Measurements from ENCODE around the gene SRF. TPM values are rescaled to one million over a fixed set of nuclear protein-coding genes. Genes with fewer than 3 reads are reported as not detected.
"Not testable (repeated sequence)": the region's sequence is repeated elsewhere in the genome, so short reads cannot be mapped to it uniquely, and the experiment has no call there.

The SRF gene
- 10 to 100 TPM; 31.0 to 42.7 TPM for total RNA-seq

DNA sequence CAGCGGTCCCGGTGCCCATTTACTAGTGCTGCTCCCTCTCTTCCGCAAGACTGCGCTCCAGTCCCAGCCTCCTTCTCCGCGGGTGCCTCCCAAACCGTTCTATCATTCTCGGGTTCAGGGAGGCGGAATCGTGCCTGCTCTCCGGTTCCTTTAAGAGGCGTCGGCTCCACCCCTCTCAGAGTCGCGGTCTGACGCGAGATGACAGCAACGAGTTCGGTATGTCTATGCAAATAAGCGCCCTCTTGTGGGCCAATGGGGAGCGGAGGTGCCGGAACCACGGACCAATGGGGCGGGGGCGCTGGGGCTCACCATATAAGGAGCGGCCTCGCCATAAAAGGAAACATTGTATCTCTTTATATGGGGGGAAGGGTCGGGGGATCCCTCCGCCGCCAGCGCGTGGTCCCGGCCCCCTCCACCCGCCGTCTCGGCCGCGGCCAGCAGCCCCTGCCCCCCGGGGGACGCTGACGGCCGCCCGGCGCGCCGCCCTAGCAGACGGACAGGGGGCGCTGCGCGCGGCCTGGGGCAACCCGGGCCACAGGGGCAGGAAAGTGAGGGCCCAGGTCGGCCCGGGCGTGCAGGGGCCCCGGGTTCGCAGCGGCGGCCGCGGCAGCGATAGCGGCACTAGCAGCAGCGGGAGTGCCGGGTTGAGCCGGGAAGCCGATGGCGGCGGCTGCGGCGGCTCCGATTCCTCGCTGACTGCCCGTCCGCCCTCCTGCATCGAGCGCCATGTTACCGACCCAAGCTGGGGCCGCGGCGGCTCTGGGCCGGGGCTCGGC is at the start of gene SRF:
Gene SRF, plus strand, starts transcription at position 339 of the 776 bp plus-strand sequence. Its CDS starts 388 bp downstream, at position 727.
- peak; percentile 98 to 99 for DNase-seq (ENCODE audit: low spot score in 2 of 2)
- no peaks in the 10 kb centered on the region for H3K9me3 Mint-ChIP-seq
- H3K36me3 Mint-ChIP-seq, result peaks cover 16 to 31% of the 10 kb centered on the region in 2 donors
- H3K27ac Mint-ChIP-seq, result peak within 1 kb of the TSS; percentile 88 to 94
- peak; percentile 71 to 78 for ATAC-seq

DNA sequence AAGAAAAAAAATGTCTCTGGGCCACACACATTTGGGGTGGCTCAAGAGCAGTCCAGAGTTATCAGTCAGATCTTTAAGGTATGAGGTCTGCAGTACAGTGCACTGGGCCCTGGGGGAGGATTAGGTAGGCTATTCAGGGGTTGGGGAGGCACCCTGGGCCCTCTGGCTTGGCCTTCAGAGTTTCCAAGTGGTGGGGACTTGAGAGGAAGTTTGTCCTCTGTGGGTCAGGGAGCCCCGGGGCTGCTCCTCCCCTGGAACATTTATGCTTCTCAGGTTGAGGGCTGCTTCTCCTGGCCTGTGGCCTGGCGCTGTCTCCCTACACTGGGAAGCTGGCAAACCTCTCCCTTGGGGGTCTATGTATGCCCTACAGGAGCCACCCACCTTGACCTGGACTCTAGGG is 48.9 kb upstream of the SRF start:
- H3K27ac Mint-ChIP-seq, result no peak overlapping the region
- DNase-seq (ENCODE audit: low spot score in 2 of 2), result no peak
- no peak for ATAC-seq
- H3K9me3 Mint-ChIP-seq, result no peaks in the 10 kb centered on the region
- H3K36me3 Mint-ChIP-seq, result no peaks in the 10 kb centered on the region

DNA sequence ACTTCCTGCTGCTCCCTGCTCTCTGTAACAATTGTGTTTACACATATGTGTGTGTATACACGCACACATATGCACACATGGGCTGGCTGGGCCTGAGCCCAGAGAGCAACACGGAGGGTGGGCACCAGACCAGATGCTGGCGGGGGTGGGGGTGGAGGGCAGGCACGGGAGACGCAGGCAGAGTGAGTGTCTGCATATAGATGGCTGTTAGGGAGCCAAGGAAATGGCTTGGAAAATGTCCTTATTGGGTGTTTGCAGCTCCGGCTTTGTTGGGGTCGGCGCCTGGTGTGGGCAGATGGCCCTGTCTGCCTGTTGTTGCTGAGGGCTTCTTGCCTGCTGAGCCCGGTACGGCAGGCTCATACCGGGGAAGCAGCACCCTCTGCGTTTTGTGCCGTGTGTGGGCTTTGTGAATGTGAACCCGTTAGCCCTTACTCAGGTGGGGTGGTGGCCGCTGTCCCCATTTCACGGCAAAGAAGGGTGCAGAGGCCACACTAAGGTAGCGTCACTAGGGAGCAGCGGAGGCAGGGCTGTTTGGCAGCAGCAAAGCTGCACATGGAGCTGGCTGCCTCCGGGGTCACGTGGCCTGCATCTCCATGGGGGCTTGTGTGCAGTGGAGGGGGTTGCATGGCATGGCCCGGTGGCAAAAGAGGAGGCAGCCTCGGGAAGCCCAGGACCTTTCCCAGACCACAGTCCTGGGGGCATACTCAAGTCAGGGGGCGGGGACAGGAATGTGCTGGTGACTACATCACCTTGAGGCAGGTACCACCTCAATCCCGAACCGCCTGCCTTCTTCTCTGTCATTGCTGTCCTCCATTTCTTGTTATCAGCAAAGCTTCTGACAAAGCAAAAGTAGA is 47.4 kb upstream of the SRF start:
- no peak for ATAC-seq
- H3K9me3 Mint-ChIP-seq, result no peaks in the 10 kb centered on the region
- no peaks in the 10 kb centered on the region for H3K36me3 Mint-ChIP-seq
- no peak overlapping the region for H3K27ac Mint-ChIP-seq
- no peak for DNase-seq (ENCODE audit: low spot score in 2 of 2)

DNA sequence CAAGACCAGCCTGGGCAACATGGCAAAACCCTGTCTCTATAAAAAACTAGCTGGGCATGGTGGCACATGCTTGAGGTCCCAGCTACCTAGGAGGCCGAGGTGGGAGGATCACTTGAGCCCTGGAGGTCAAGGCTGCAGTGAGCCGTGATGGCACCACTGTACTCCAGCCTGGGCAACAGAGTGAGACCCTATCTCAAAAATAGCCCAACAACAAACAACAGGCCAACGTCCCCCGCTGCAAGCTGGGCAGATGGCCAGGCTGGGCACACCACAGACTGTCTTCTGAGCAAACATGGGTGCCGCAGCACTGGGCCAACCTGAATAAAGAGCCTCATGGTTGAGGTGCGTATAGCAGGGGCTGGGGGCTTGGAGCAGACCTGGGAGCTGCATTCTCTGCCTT is 46.6 kb upstream of the SRF start:
- H3K27ac Mint-ChIP-seq, result no peak overlapping the region
- H3K36me3 Mint-ChIP-seq, result no peaks in the 10 kb centered on the region
- no peaks in the 10 kb centered on the region for H3K9me3 Mint-ChIP-seq
- ATAC-seq (no peak), DNase-seq (ENCODE audit: low spot score in 2 of 2) (no peak)

DNA sequence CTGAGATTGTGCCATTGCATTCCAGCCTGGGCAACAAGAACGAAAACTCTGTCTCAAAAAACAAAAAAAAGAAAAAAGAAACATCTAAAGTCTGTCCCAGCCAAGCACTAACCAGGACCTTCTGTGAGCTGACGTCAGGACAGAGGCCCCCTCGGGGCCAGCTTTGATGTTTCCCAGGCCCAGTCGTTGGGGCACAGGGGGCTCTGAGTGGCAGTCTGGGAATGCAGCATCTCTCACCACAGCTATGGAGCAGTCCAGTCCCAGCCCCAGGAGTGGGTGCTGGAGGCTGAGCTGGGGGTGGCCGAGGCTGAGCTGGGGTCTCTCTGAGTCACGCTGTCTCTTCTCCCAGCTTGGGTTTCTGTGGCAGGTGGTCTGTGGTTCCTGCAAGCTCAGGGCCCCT is 46.0 kb upstream of the SRF start:
- H3K9me3 Mint-ChIP-seq, result no peaks in the 10 kb centered on the region
- no peak for DNase-seq (ENCODE audit: low spot score in 2 of 2)
- ATAC-seq, result no peak
- H3K36me3 Mint-ChIP-seq, result no peaks in the 10 kb centered on the region
- no peak overlapping the region for H3K27ac Mint-ChIP-seq

DNA sequence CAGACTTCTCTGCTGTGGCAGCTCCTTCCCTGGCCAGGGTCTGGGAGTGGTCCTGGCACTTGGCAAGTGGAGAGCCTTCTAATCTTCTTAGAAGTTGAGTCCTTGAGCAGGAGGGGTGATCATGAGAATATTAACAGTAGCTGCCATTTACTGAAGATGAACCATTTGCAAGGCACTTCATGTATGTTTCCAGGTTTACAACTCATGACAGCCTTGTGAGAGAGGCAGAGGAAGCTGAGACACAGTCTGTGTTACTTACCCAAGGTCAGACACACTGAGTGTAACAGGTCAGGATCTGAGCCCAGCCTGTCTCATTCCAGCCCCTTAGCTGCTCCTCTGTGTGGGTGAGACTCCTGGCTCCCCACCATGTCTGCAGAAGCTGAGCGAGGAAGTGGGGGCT is 45.5 kb upstream of the SRF start:
- Mint-ChIP-seq H3K9me3 (no peaks in the 10 kb centered on the region), H3K36me3 (no peaks in the 10 kb centered on the region), H3K27ac (no peak overlapping the region)
- DNase-seq (ENCODE audit: low spot score in 2 of 2), result no peak
- no peak for ATAC-seq

DNA sequence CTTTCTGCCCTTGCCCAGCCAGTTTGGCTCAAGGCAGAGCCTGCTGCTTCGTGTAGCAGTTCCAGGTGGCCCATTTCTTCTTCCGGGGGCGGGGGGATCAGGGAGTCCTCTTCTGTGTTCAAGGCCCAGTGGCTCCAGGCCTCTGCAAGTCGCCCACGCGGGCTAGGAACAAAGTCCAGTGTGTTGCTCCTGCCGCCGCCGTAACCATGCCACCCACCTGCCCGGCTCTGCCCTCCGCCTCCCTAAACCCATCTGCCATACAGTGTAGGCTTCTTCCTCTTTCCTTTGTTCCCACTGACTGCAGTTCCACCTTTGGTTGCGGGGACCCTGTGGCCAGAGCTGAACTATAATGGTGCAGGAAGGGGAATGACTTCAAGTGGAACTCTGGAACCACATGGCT is 43.9 kb upstream of the SRF start:
- peak overlapping the region in 1 of 2 donors; percentile 29 for H3K27ac Mint-ChIP-seq
- DNase-seq (ENCODE audit: low spot score in 2 of 2) (no peak), ATAC-seq (no peak)
- no peaks in the 10 kb centered on the region for H3K36me3 Mint-ChIP-seq
- no peaks in the 10 kb centered on the region for H3K9me3 Mint-ChIP-seq

DNA sequence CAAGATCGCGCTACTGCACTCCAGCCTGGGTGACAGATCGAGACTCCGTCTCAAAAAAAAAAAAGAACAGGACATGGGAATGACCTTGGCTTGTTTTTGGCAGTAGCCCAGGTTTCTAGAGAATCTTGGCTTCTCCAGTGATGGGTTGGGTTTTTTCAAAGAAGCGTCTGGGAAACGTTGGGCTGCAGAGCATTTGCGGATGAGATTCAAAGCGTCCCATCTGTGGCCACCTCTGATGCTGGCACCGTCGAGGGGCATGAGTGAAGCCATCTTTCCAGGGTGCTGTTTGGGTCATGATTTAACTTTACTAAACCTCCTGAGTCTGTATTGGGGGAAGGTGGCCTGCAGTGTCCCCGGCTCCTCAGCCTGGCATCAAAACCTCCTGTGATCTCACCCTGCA is 43.2 kb upstream of the SRF start:
- Mint-ChIP-seq H3K36me3 (no peaks in the 10 kb centered on the region), H3K9me3 (no peaks in the 10 kb centered on the region), H3K27ac (no peak overlapping the region)
- DNase-seq (ENCODE audit: low spot score in 2 of 2), result no peak
- ATAC-seq, result no peak

DNA sequence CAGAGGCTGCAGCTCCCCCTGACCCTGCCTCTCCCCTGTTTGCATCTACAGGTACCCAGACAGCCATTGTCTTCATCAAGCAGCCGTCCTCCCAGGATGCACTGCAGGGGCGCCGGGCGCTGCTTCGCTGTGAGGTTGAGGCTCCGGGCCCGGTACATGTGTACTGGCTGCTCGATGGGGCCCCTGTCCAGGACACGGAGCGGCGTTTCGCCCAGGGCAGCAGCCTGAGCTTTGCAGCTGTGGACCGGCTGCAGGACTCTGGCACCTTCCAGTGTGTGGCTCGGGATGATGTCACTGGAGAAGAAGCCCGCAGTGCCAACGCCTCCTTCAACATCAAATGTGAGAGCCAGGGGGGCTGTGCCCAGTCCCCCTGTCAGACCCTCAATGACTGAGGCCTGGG is 42.1 kb upstream of the SRF start:
- Mint-ChIP-seq H3K9me3 (no peaks in the 10 kb centered on the region), H3K27ac (no peak overlapping the region), H3K36me3 (no peaks in the 10 kb centered on the region)
- DNase-seq (ENCODE audit: low spot score in 2 of 2), result no peak
- no peak for ATAC-seq

DNA sequence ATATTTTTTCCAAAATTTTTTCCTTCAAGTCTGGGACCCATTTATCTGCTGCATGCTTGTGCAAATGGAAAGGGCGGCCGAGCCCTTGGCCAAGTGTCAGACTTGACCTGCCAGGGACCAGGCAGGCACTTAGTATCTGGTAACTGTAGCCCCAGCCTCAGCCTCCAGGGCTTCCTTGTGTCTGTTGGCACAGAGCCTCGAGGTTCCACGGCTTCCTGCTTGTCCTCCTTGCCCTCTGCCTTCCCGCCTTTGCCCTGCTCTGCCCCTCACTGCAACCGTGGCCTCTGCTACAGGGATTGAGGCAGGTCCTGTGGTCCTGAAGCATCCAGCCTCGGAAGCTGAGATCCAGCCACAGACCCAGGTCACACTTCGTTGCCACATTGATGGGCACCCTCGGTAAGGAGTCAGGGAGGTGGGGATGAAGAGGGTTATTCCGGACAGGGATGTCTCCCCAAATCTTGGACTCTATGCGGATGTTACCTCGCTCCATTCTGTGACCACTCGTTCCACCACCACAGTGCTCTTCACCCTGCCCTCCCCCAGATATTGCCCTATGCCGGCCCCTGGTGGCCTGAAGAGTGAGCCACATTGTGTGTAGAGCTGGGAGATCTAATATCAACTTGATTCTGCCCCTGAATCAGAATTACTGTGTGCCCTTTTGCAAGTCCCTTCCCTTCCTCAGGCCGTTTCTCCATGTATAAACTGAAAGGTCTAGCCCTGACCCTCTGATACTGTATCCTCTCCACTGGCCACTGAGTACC is 41.5 kb upstream of the SRF start:
- ATAC-seq, result peak in 1 of 2 donors; percentile 63
- H3K36me3 Mint-ChIP-seq, result no peaks in the 10 kb centered on the region
- no peaks in the 10 kb centered on the region for H3K9me3 Mint-ChIP-seq
- no peak for DNase-seq (ENCODE audit: low spot score in 2 of 2)
- H3K27ac Mint-ChIP-seq, result peak overlapping the region in 1 of 2 donors; percentile 4

DNA sequence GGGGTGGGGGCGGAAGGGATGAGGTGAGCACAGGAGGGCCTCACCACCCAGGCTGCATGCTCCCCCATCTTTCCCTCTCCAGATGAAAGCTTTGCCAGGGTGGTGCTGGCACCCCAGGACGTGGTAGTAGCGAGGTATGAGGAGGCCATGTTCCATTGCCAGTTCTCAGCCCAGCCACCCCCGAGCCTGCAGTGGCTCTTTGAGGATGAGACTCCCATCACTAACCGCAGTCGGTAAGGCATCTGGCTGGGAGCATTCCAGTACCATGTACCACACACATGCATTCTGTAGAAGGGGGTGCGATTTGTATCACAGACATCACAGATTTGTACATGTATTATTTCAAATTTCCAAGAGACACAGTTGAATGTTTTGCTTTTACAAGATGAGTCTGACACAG is 40.6 kb upstream of the SRF start:
- Mint-ChIP-seq H3K27ac (peak overlapping the region in 1 of 2 donors; percentile 60), H3K36me3 (no peaks in the 10 kb centered on the region), H3K9me3 (no peaks in the 10 kb centered on the region)
- ATAC-seq (no peak), DNase-seq (ENCODE audit: low spot score in 2 of 2) (no peak)

DNA sequence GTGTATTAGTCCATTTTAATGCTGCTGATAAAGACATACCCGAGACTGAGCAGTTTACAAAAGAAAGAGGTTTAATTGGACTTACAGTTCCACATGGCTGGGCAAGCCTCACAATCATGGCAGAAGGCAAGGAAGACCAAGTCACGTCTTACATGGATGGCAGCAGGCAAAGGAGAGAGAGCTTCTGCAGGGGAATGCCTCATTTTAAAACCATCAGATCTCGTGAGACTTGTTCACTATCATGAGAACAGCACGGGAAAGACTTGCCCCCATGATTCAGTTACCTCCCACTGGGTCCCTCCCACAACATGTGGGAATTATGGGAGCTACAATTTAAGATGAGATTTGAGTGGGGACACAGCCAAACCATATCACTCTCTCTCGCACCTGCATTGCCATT is 39.7 kb upstream of the SRF start:
- H3K27ac Mint-ChIP-seq, result peak overlapping the region in 1 of 2 donors; percentile 25
- ATAC-seq; DNase-seq (ENCODE audit: low spot score in 2 of 2); H3K36me3 Mint-ChIP-seq; H3K9me3 Mint-ChIP-seq: not testable (repeated sequence)

DNA sequence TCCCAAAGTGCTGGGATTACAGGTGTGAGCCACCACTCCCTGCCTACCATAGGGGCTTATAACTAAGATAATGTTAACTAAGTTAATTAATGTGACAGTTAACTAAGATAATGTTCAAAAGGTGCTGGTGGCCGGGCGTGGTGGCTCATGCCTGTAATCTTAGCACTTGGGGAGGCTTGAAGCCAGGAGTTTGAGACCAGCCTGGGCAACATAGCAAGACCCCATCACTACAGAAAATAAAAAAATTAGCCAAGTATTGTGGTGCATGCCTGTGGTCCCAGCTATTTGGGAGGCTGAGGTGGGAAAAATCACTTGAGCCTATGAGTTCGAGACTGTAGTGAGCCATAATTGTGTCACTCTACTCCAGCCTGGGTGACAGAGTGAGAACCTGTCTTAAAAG is 32.8 kb upstream of the SRF start:
- no peak for ATAC-seq
- Mint-ChIP-seq H3K36me3 (no peaks in the 10 kb centered on the region), H3K9me3 (no peaks in the 10 kb centered on the region), H3K27ac (no peak overlapping the region)
- DNase-seq (ENCODE audit: low spot score in 2 of 2), result no peak

DNA sequence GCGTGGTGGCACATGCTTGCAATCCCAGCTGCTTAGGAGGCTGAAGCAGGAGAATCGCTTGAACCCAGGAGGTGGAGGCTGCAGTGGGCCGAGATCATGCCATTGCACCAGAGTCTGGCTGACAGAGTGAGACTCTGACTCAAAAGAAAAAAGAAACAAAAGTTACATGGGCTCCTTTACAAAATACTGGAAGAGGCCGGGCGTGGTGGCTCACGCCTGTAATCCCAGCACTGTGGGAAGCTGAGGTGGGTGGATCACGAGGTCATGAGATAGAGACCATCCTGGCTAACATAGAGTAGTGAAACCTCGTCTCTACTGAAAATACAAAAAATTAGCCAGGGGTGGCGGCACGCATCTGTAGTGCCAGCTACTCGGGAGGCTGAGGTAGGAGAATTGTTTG is 31.1 kb upstream of the SRF start:
- DNase-seq (ENCODE audit: low spot score in 2 of 2); H3K27ac Mint-ChIP-seq; ATAC-seq: not testable (repeated sequence)

DNA sequence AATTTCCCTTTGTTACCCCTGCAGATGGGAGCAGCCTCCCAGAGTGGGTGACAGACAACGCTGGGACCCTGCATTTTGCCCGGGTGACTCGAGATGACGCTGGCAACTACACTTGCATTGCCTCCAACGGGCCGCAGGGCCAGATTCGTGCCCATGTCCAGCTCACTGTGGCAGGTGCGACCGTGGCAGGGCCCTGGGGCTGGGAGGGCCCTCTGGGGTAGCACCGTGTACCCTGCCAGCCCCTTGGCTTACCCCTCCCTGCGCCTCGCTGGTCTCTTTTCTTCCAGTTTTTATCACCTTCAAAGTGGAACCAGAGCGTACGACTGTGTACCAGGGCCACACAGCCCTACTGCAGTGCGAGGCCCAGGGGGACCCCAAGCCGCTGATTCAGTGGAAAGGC is 29.4 kb upstream of the SRF start:
- no peaks in the 10 kb centered on the region for H3K36me3 Mint-ChIP-seq
- no peak for ATAC-seq
- no peak for DNase-seq (ENCODE audit: low spot score in 2 of 2)
- no peak overlapping the region for H3K27ac Mint-ChIP-seq
- H3K9me3 Mint-ChIP-seq, result no peaks in the 10 kb centered on the region

More for the DNA sequence above, 31.1 kb upstream of the SRF start:
- H3K36me3 Mint-ChIP-seq, H3K9me3 Mint-ChIP-seq: not testable (repeated sequence)

DNA sequence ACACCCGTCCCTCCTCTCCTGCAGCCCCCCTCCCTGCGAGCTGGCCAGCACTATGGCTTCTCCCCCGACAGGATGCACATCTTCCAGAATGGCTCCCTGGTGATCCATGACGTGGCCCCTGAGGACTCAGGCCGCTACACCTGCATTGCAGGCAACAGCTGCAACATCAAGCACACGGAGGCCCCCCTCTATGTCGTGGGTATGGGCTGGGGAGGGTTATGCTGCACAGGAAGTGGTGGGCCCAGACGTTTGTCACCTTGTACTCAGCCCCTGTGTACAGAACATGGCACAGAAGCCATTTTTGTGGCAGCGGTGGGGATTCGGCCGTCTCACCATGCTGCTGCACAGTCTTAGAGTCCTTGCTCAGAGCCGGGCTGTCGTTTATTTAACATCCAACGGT is 29.0 kb upstream of the SRF start:
- DNase-seq (ENCODE audit: low spot score in 2 of 2) (no peak), ATAC-seq (peak in 1 of 2 donors; percentile 9)
- Mint-ChIP-seq H3K9me3 (no peaks in the 10 kb centered on the region), H3K36me3 (no peaks in the 10 kb centered on the region), H3K27ac (peak overlapping the region in 1 of 2 donors; percentile 45)
